Activated T-helper 1 cell treated with anti-CD3 and anti-CD28 coated beads, Interleukin-2, amount 50 U/mL, for 16 hours (primary cell): Measurements from ENCODE around the gene CHP2.

Source experiments
- DNase-seq, 2 donors: peaks; one replicate each; pipeline ENCODE4 v3.0.0-alpha.2; 2020; ENCODE audit warnings: low read depth in 1 of 2, low spot score in 1 of 2

Gene CHP2

DNA sequence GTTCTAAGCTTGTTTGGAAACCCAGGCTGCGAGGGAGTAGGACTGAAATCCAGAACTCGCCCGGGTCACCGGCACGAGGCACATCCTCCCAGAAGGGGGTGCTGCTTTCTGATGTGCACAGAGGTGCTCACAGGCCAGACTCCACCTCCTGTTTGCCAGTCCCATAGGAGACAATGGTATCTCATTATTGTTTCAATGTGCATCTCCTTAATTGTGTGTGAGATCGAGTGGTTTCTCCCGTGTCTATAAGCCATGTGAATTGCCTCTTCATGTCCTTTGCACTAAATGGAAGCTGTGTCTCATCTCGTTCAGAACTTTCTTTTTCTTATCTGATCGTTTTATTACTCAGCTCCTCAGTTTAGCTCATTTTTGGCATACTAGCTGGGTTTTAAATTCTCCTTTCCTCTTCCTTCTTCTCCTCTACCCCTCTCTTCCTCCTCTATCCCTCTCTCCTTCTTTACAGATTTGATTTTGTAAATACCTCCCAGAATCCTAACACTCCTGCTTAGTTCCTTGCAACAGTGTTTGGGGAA lies 48.8 kb downstream of the CHP2 start:
- DNase-seq = peak; percentile 39 to 48

GRCh38 chr16:23807028-23807427 lies 52.2 kb downstream of the CHP2 start:
- DNase-seq = no peak
